Body of pancreas (tissue), 4 donors: ENCODE results near the gene SLC22A4. TPM values are rescaled to one million over a fixed set of nuclear protein-coding genes. Genes with fewer than 3 reads are reported as not detected.

ENCODE experiments used
- ATAC-seq: fragments of 150-250 bp; one replicate; pipeline ENCODE4 v1.9.1; 2016
- DNase-seq, 4 donors: peaks; one replicate each; pipeline ENCODE4 v3.0.0-alpha.2; 2019
- H3K27ac ChIP-seq, 4 donors: fragments of 200-600 bp; sonication (generic); 1 replicate in 3 of 4; 2 replicates in 1 of 4; pipeline versions ENCODE4 v1.5.1 to v1.6.1; 2016 to 2019; ENCODE audit warnings: mild to moderate bottlenecking in 1 of 4, mixed read lengths in 1 of 4, moderate library complexity in 1 of 4
- H3K27me3 ChIP-seq, 2 donors: fragments of 200-600 bp; sonication (generic); one replicate each; pipeline ENCODE4 v1.6.0; 2016; ENCODE audit warnings: mild to moderate bottlenecking in 1 of 2
- H3K36me3 ChIP-seq, 2 donors: fragments of 200-600 bp; sonication (generic); replicated peaks in 1 of 2; 2 replicates each; pipeline ENCODE4 v1.5.1; 2016; ENCODE audit warnings: low read depth in 2 of 2; ENCODE audit not compliant: insufficient read depth in 1 of 2
- H3K4me1 ChIP-seq: fragments of 200-600 bp; sonication (generic); one replicate; pipeline ENCODE4 v1.6.0; 2016
- H3K4me3 ChIP-seq, 2 donors: fragments of 200-600 bp; sonication (generic); 1 replicate in 1 of 2; 2 replicates in 1 of 2; pipeline ENCODE4 v1.5.1; 2016 to 2019
- H3K9me3 ChIP-seq, 3 donors: fragments of 200-600 bp; sonication (generic); 1 replicate in 2 of 3; 2 replicates in 1 of 3; pipeline ENCODE4 v1.5.1; 2016
- POLR2A ChIP-seq, 3 donors: fragments of 450-650 bp; IDR thresholded peaks; one replicate each; pipeline ENCODE4 v1.6.1; 2016; ENCODE audit warnings: antibody characterized with exemption in 3 of 3, mild to moderate bottlenecking in 2 of 3
- WGBS, 2 donors: methylation state at CpG; one replicate each; pipeline ENCODE4 v1.1.5; 2017; 5-methylcytosine and 5-hydroxymethylcytosine counted together
- intact Hi-C: fragments of 100-400 bp; cut with DNase I; formaldehyde crosslinking; loops from one replicate; pipeline ENCODE4 v1.15.1; 2023
- total RNA-seq, 2 donors: library from RNA; depleted of rRNA; stranded (reverse); fragments of >200 nt; gene quantifications; one replicate each; pipeline ENCODE4 v1.1.0, GENCODE V29; 2016
- TF ChIP-seq, protein P1 (sequence below), 7 experiments: fragments of 450-650 bp in 4 of 7; fragments of 200-600 bp in 3 of 7; sonication (generic) in 3 of 7; IDR thresholded peaks; one replicate each; pipeline ENCODE4 v1.5.1; 2016 to 2019; ENCODE audit warnings: antibody characterized with exemption in 7 of 7

SLC22A4 gene
- total RNA-seq, 2 donors from 2014 or later = not detected

GRCh38 chr5:132275367-132276220 lies 18.6 kb upstream of the SLC22A4 start:
- H3K27me3 ChIP-seq = no peaks in the 10 kb centered on the region
- no peak for ATAC-seq
- peaks cover 10% of the 10 kb centered on the region for H3K4me1 ChIP-seq
- 76 to 78% methylated on average over 5 of the region's 5 CpGs for WGBS, 2 donors
- TF ChIP-seq, protein P1, sequence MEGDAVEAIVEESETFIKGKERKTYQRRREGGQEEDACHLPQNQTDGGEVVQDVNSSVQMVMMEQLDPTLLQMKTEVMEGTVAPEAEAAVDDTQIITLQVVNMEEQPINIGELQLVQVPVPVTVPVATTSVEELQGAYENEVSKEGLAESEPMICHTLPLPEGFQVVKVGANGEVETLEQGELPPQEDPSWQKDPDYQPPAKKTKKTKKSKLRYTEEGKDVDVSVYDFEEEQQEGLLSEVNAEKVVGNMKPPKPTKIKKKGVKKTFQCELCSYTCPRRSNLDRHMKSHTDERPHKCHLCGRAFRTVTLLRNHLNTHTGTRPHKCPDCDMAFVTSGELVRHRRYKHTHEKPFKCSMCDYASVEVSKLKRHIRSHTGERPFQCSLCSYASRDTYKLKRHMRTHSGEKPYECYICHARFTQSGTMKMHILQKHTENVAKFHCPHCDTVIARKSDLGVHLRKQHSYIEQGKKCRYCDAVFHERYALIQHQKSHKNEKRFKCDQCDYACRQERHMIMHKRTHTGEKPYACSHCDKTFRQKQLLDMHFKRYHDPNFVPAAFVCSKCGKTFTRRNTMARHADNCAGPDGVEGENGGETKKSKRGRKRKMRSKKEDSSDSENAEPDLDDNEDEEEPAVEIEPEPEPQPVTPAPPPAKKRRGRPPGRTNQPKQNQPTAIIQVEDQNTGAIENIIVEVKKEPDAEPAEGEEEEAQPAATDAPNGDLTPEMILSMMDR (IDR thresholded peaks at IDR 0.05) = no peak
- TF ChIP-seq POLR2A (IDR thresholded peaks at IDR 0.05) = no peak
- no peaks in the 10 kb centered on the region for H3K36me3 ChIP-seq
- H3K4me3 ChIP-seq = no peak overlapping the region
- intact Hi-C loops = no loop called here
- no peak overlapping the region for H3K27ac ChIP-seq
- H3K9me3 ChIP-seq = no peaks in the 10 kb centered on the region
- DNase-seq = no peak

DNA sequence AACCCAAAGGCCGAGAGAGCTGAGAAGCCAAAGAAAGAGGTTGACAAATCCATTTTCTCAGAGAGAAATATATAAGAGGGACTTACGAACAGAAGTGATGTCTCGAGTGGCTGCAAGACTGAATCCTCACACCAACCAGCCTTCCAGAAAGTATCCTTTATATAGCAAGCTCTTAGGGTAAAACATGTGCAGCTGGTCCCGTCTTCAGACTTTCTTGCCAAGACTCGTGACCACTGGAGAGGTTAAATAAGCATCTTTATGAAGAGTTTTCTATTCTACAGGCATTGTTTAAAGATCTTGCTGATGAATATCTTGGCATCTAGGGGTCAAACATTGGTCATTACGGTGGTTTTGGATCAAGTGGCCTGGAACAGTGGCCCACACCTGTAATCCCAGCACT lies 16.9 kb upstream of the SLC22A4 start:
- Histone ChIP-seq H3K4me1 (peaks cover 10% of the 10 kb centered on the region), H3K27ac (no peak overlapping the region), H3K27me3 (no peaks in the 10 kb centered on the region), H3K9me3 (no peaks in the 10 kb centered on the region), H3K36me3 (no peaks in the 10 kb centered on the region), H3K4me3 (no peak overlapping the region)
- intact Hi-C loops = no loop called here
- TF ChIP-seq, protein P1 (IDR thresholded peaks at IDR 0.05) = no peak
- TF ChIP-seq POLR2A (IDR thresholded peaks at IDR 0.05) = no peak
- 83 to 94% methylated on average over 6 of the region's 6 CpGs for WGBS, 2 donors
- no peak for ATAC-seq
- DNase-seq = no peak

- H3K9me3 ChIP-seq = no peaks in the 10 kb centered on the region
- H3K27me3 ChIP-seq = no peaks in the 10 kb centered on the region
- ATAC-seq (no peak), DNase-seq (no peak)
- H3K27ac ChIP-seq = no peak overlapping the region
- intact Hi-C loops = no loop called here
- H3K4me1 ChIP-seq = peaks cover 2% of the 10 kb centered on the region
- no peak for TF ChIP-seq POLR2A (IDR thresholded peaks at IDR 0.05)
- TF ChIP-seq, protein P1 (IDR thresholded peaks at IDR 0.05) = no peak
- no peaks in the 10 kb centered on the region for H3K36me3 ChIP-seq
- no peak overlapping the region for H3K4me3 ChIP-seq
- 85 to 89% methylated on average over 6 of the region's 6 CpGs for WGBS, 2 donors
These were observed 16.0 kb upstream of the SLC22A4 start for GRCh38 chr5:132277971-132278853.

DNA sequence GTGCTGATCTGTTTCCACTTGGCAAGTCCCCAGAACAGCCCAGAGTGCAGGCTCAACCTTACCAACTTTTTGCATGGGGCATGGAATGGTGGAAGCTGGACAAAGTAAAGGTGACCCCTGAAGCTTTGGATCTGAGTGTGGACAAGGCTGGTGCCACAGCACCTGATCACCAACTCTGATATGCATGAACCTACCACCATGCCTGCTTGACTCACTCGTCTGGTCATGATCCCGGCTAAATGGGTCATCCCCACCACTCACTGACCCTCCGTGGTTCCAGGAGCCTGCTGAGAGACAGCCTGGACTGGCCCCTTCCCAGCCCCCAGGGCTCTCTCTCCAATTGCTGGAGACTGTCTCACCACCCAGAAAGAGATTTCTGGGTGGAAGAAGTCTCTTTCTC lies 14.4 kb upstream of the SLC22A4 start:
- no peak for ATAC-seq
- no peak for DNase-seq
- Histone ChIP-seq H3K27me3 (no peaks in the 10 kb centered on the region), H3K36me3 (no peaks in the 10 kb centered on the region), H3K4me3 (no peak overlapping the region), H3K27ac (no peak overlapping the region), H3K4me1 (no peaks in the 10 kb centered on the region), H3K9me3 (no peaks in the 10 kb centered on the region)
- intact Hi-C loops = no loop called here
- no peak for TF ChIP-seq POLR2A (IDR thresholded peaks at IDR 0.05)
- TF ChIP-seq, protein P1 (IDR thresholded peaks at IDR 0.05) = no peak
- 37 to 65% methylated on average over 2 to 3 of the region's 3 CpGs for WGBS, 2 donors
